Neutrophil (primary cell): ENCODE measurements around the gene SOAT2.

Experiments
- H3K27ac ChIP-seq: fragments of 200-600 bp; sonication (generic); 2 replicates; pipeline ENCODE4 v1.5.1; 2016; ENCODE audit warnings: mild to moderate bottlenecking, moderate library complexity
- H3K27me3 ChIP-seq: fragments of 200-600 bp; sonication (generic); 2 replicates; pipeline ENCODE4 v1.6.0; 2016; ENCODE audit warnings: mild to moderate bottlenecking
- H3K36me3 ChIP-seq: fragments of 200-600 bp; sonication (generic); 2 replicates; pipeline ENCODE4 v1.5.1; 2017
- H3K4me1 ChIP-seq, 2 experiments: fragments of 200-600 bp in 1 of 2; sonication (generic) in 1 of 2; 1 replicate in 1 of 2; 2 replicates in 1 of 2; pipeline versions ENCODE4 v1.5.1 to v1.6.1; 2013 to 2016; ENCODE audit warnings: low read depth in 1 of 2, low read length in 1 of 2, mild to moderate bottlenecking in 1 of 2, moderate library complexity in 1 of 2; ENCODE audit not compliant: control insufficient read depth in 1 of 2, insufficient read depth in 1 of 2
- H3K4me3 ChIP-seq, 2 experiments: fragments of 200-600 bp in 1 of 2; sonication (generic) in 1 of 2; 1 replicate in 1 of 2; 2 replicates in 1 of 2; pipeline ENCODE4 v1.5.1; 2013 to 2016; ENCODE audit warnings: low read depth in 1 of 2, low read length in 1 of 2, mild to moderate bottlenecking in 1 of 2, moderate library complexity in 1 of 2
- H3K9me3 ChIP-seq: fragments of 200-600 bp; sonication (generic); 2 replicates; pipeline ENCODE4 v1.5.1; 2016
- TF ChIP-seq, protein P1 (sequence below): fragments of 200-600 bp; sonication (generic); IDR thresholded peaks from 2 replicates; pipeline ENCODE4 v1.5.1; 2016; ENCODE audit warnings: antibody characterized with exemption

The SOAT2 gene

DNA sequence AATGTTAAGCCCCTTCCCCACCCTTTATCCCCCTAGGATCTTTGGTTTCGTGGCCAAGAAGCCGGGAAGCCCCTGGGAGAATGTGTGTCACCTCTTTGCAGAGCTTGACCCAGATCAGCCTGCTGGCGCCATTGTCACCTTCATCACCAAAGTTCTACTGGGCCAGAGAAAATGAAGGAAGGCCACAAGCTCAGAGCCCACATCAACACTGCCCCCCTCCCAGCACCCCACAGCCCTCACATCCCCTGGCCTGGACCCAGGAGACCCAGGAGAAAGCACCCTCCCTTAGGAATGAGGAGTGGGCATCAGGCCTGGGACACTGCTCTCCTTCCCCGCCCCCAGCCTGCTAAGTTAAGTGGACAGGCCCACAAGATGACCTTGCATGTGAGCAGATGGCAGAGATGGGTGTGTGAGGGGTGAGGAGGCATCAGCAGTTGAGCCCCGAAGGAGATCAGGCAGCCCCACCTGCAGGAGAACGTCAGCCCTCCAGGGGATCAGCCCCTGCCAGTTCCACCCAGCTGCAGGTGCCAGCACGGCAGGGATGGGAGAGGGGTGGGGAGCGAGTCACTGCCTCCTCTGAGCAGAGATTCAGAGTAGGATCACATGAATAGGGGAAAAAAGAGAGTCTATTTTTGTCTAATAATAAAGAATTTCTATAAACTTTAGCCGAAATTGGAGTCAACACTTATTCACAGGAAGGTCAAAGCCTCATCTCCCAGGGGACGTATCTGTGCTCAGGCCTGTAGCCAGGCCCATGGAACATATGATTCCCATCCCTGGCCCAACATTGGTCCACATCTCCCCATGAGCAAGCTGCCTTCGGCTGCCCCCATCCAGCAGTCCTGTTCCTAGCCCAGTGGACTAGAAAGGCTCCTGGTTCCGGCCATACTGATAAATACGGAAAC is 39.3 kb upstream of the SOAT2 start:
- Histone ChIP-seq H3K4me3 (no peak overlapping the region), H3K27ac (no peak overlapping the region), H3K9me3 (no peaks in the 10 kb centered on the region), H3K27me3 (no peaks in the 10 kb centered on the region), H3K4me1 (peaks cover 3 to 4% of the 10 kb centered on the region in 2 experiments), H3K36me3 (peaks cover 61% of the 10 kb centered on the region)
- TF ChIP-seq, protein P1, sequence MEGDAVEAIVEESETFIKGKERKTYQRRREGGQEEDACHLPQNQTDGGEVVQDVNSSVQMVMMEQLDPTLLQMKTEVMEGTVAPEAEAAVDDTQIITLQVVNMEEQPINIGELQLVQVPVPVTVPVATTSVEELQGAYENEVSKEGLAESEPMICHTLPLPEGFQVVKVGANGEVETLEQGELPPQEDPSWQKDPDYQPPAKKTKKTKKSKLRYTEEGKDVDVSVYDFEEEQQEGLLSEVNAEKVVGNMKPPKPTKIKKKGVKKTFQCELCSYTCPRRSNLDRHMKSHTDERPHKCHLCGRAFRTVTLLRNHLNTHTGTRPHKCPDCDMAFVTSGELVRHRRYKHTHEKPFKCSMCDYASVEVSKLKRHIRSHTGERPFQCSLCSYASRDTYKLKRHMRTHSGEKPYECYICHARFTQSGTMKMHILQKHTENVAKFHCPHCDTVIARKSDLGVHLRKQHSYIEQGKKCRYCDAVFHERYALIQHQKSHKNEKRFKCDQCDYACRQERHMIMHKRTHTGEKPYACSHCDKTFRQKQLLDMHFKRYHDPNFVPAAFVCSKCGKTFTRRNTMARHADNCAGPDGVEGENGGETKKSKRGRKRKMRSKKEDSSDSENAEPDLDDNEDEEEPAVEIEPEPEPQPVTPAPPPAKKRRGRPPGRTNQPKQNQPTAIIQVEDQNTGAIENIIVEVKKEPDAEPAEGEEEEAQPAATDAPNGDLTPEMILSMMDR, result no peak

DNA sequence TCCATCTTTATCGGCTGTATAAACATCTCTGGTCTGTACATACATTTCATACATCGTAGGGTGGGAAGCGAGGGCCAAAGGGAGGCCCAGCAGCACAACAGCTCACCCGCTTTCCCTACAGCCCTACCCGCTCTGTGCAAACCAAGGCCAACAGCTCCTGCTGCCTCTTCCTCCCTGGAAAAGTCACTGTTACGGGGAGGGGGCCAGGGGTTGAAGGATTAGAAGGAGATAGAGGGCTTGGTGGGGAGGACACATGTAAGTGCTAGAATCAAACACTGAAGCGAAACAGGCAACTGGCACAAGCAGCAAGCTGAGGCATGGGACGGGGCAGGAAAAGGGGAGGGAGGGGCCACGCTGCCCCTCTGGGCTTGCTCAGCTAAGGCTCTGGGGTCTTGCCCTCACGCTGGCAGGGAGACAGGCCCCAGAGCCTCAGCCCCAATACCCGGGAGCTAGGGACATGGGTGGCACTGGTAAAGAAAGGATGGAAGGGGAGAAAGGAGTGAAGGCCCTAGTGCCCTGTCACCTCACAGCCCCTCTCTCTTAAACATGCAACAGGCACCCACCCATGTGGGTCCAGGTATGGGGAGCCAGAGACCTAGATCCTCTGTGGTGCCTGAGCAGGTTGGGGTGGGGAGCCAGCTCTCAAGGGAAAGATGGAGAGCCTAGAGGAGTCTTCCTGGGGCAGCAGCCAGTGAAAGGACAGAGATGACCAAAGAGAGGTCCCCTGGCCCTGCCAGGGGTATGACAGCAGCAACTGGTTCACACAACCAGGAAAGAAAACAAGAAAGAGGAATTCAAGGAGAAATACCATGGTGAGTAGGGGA is 38.5 kb upstream of the SOAT2 start:
- Histone ChIP-seq H3K36me3 (peaks cover 70% of the 10 kb centered on the region), H3K27me3 (no peaks in the 10 kb centered on the region), H3K4me1 (peaks cover 3 to 4% of the 10 kb centered on the region in 2 experiments), H3K27ac (no peak overlapping the region), H3K4me3 (no peak overlapping the region), H3K9me3 (no peaks in the 10 kb centered on the region)
- TF ChIP-seq, protein P1, result no peak

DNA sequence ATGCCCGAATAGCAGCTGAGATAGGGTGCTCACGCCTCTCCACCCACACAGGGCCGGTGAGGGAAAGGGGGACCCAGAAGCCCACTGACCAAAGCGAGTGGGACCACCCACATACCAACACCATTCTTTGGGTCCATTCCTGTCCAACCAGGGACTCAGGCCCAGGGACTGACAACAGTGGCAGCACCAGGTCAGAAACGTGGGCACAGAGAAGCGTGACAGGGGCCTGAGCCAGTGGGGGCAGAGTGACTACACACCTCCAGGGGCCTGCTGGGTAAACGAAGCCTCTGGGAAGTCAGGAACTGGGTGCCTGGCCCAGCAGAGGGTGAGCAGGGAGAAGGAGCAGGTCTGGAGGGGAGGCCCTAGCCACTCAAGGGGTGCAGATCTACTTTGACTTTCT is 37.8 kb upstream of the SOAT2 start:
- H3K27me3 ChIP-seq, result no peaks in the 10 kb centered on the region
- H3K27ac ChIP-seq, result no peak overlapping the region
- no peak overlapping the region for H3K4me3 ChIP-seq
- peaks cover 3 to 4% of the 10 kb centered on the region in 2 experiments for H3K4me1 ChIP-seq
- TF ChIP-seq, protein P1, result no peak
- peaks cover 76% of the 10 kb centered on the region for H3K36me3 ChIP-seq
- no peaks in the 10 kb centered on the region for H3K9me3 ChIP-seq

DNA sequence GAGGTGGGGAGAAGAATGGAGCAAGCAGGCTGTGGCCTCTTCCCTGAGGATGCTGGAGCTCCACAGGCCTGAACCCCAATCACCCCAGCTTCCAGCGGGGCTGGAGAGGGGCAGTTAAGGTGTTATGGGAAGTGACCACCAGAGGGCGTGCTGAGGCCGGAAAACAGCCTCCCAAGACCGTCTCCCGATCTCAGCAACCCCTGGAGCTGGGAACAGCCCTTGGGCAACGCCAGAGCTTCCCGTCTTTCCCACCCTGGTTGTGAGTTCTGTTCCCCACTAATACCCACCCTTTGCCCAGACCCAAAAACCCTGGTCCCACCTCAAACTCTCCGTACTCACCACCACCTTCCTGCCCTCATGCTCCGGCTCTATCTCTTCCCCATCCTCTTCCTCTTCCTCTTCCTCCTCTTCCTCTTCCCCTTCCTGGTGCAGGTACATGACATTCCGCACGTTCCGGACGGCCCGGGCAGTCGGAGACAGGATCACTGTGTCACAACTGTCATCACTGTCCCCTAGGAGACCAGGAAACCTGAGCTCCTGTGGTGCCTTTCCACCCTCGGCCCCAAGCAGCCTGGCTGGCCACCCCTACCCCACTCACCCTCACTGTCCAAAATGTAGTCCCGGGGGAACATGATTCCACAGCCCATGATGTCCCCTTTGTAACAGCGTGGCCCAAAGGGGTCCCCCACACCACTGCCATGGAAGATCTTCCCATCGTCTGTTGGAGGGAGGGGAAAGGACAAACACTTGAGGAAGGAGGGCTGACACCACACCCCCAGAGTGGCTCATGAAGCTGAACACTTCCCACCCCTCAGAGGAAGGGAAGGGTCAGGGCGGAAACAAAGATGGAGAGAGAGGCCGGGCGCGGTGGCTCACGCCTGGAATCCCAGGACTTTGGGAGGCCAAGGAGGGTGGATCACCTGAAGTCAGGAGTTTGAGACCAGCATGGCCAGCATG is 37.0 kb upstream of the SOAT2 start:
- no peak overlapping the region for H3K27ac ChIP-seq
- H3K4me3 ChIP-seq, result no peak overlapping the region

More for the DNA sequence above, 37.0 kb upstream of the SOAT2 start:
- TF ChIP-seq, protein P1, result peak; percentile 79
- Histone ChIP-seq H3K4me1 (peaks cover 3 to 4% of the 10 kb centered on the region in 2 experiments), H3K36me3 (peaks cover 84% of the 10 kb centered on the region), H3K27me3 (no peaks in the 10 kb centered on the region), H3K9me3 (no peaks in the 10 kb centered on the region)
